Lower leg skin (tissue), 3 donors: Measurements from ENCODE around the gene TMEM174.

ENCODE experiments used
- POLR2A ChIP-seq, 2 donors: fragments of 450-650 bp; IDR thresholded peaks; one replicate each; pipeline ENCODE4 v1.6.1; 2016 to 2017; ENCODE audit warnings: antibody characterized with exemption in 2 of 2, mild to moderate bottlenecking in 1 of 2, moderate library complexity in 1 of 2
- TF ChIP-seq, protein P1 (sequence below), 3 donors: fragments of 450-650 bp; IDR thresholded peaks; one replicate each; pipeline ENCODE4 v1.5.1; 2016; ENCODE audit warnings: antibody characterized with exemption in 3 of 3, mild to moderate bottlenecking in 3 of 3, moderate library complexity in 2 of 3

DNA sequence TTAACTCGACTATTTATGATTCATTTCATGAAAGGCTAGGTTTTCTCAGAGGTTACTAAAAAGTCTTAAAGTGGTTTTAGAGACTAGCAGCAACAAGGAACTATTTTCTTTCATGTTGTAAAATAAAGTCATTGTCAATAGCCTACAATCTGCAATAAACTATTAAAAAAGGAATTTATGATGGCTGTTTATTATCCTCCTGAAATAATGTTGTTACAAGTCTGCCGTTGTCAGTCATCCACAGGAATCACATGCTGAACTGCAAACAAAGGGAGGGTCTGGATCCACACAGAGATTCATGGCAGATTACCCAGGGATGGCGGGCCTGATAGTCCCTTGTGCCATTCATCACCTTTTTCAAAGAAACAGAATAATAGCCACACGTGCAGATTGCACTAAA is 49.2 kb downstream of the TMEM174 start:
- TF ChIP-seq, protein P1, sequence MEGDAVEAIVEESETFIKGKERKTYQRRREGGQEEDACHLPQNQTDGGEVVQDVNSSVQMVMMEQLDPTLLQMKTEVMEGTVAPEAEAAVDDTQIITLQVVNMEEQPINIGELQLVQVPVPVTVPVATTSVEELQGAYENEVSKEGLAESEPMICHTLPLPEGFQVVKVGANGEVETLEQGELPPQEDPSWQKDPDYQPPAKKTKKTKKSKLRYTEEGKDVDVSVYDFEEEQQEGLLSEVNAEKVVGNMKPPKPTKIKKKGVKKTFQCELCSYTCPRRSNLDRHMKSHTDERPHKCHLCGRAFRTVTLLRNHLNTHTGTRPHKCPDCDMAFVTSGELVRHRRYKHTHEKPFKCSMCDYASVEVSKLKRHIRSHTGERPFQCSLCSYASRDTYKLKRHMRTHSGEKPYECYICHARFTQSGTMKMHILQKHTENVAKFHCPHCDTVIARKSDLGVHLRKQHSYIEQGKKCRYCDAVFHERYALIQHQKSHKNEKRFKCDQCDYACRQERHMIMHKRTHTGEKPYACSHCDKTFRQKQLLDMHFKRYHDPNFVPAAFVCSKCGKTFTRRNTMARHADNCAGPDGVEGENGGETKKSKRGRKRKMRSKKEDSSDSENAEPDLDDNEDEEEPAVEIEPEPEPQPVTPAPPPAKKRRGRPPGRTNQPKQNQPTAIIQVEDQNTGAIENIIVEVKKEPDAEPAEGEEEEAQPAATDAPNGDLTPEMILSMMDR (IDR thresholded peaks at IDR 0.05): no peak
- no peak for TF ChIP-seq POLR2A (IDR thresholded peaks at IDR 0.05)
